Small intestine (tissue), 7 donors: Measurements from ENCODE around the gene MRPL55. TPM values are rescaled to one million over a fixed set of nuclear protein-coding genes. Genes with fewer than 3 reads are reported as not detected.

ENCODE experiments used
- DNase-seq, 2 donors: peaks; one replicate each; pipeline versions ENCODE4 v3.0.0 to v3.0.0-alpha.2; 2013
- FAIRE-seq: peaks from 2 replicates; lab custom pipeline; 2012; peaks lifted over from hg19 to GRCh38; lab: Jason Lieb, UNC
- H3K27ac ChIP-seq, 3 donors: one replicate each; pipeline ENCODE4 v1.5.1; 2013; ENCODE audit warnings: low read length in 2 of 3, mild to moderate bottlenecking in 2 of 3, control low read depth in 1 of 3, inconsistent platforms in 1 of 3, low read depth in 1 of 3, moderate library complexity in 1 of 3
- H3K27me3 ChIP-seq, 3 donors: one replicate each; pipeline ENCODE4 v1.6.1; 2013; ENCODE audit warnings: low read length in 3 of 3, inconsistent platforms in 1 of 3; ENCODE audit not compliant: control insufficient read depth in 3 of 3, insufficient read depth in 3 of 3
- H3K36me3 ChIP-seq, 3 donors: one replicate each; pipeline ENCODE4 v1.6.1; 2013; ENCODE audit warnings: low read length in 3 of 3, inconsistent platforms in 1 of 3, low read depth in 1 of 3, mild to moderate bottlenecking in 1 of 3, moderate library complexity in 1 of 3; ENCODE audit not compliant: control insufficient read depth in 3 of 3, insufficient read depth in 2 of 3
- H3K4me1 ChIP-seq, 3 donors: one replicate each; pipeline ENCODE4 v1.6.1; 2013; ENCODE audit warnings: low read length in 2 of 3, inconsistent platforms in 1 of 3, low read depth in 1 of 3, mild to moderate bottlenecking in 1 of 3, moderate library complexity in 1 of 3; ENCODE audit not compliant: control insufficient read depth in 3 of 3, insufficient read depth in 2 of 3
- H3K4me3 ChIP-seq, 3 donors: one replicate each; pipeline ENCODE4 v1.5.1; 2013; ENCODE audit warnings: low read length in 3 of 3, control low read depth in 1 of 3, inconsistent platforms in 1 of 3, low read depth in 1 of 3, mild to moderate bottlenecking in 1 of 3, moderate library complexity in 1 of 3
- H3K9me3 ChIP-seq, 2 donors: one replicate each; pipeline ENCODE4 v1.6.1; 2013; ENCODE audit warnings: low read depth in 1 of 2, low read length in 1 of 2; ENCODE audit not compliant: control insufficient read depth in 2 of 2, insufficient read depth in 1 of 2
- WGBS, 3 donors: extraction: QIAGEN DNeasy Blood & Tissue Kit; methylation state at CpG; one replicate each; pipeline ENCODE4 v1.1.7; 2013; 5-methylcytosine and 5-hydroxymethylcytosine counted together
- polyA plus RNA-seq, 4 donors: library from polyadenylated mRNA; stranded (reverse) in 3 of 4; unstranded in 1 of 4; fragments of 200-250 nt in 3 of 4; fragments of 120-200 nt in 1 of 4; gene quantifications; one replicate each; pipeline versions ENCODE4 v1.2.1 to v1.2.3, GENCODE V29; 2013
- donor health status: healthy with polysubstance abuse.
- donor health status: control.
- donor health status: control.
- donor health status: Bipolar disorder and iron deficiency.
- donor health status: healthy.

MRPL55 gene
- polyA plus RNA-seq, 4 donors, result 56.8 to 148 (median 96.5) TPM

GRCh38 chr1:228091084-228091483 is 18.0 kb downstream of the MRPL55 start:
- H3K27me3 ChIP-seq, result no peaks in the 10 kb centered on the region
- H3K36me3 ChIP-seq, result peaks cover 4 to 72% (median 5%) of the 10 kb centered on the region in 3 donors
- no peak overlapping the region for H3K27ac ChIP-seq
- DNase-seq (no peak), FAIRE-seq (no peak)
- H3K4me1 ChIP-seq, result peaks cover 16 to 42% (median 26%) of the 10 kb centered on the region in 3 donors
- no peak overlapping the region for H3K4me3 ChIP-seq
- H3K9me3 ChIP-seq, result peaks cover 3 to 26% of the 10 kb centered on the region in 2 donors
- WGBS, 3 donors, result 47 to 55% (median 48%) methylated on average over 4 of the region's 4 CpGs

- DNase-seq (no peak), FAIRE-seq (no peak)
- H3K9me3 ChIP-seq, result peaks cover 3 to 22% of the 10 kb centered on the region in 2 donors
- H3K36me3 ChIP-seq, result peaks cover 4 to 70% (median 5%) of the 10 kb centered on the region in 3 donors
- 19 to 30% (median 19%) methylated on average over 2 of the region's 2 CpGs for WGBS, 3 donors
- H3K27me3 ChIP-seq, result no peaks in the 10 kb centered on the region
- H3K4me3 ChIP-seq, result no peak overlapping the region
- no peak overlapping the region for H3K27ac ChIP-seq
- H3K4me1 ChIP-seq, result peaks cover 18 to 46% (median 30%) of the 10 kb centered on the region in 3 donors
These were observed 18.5 kb downstream of the MRPL55 start for GRCh38 chr1:228090613-228091081.

- H3K4me3 ChIP-seq, result no peak overlapping the region
- peak overlapping the region in 1 of 3 donors; percentile 14 for H3K27ac ChIP-seq
- peaks cover 4 to 66% (median 5%) of the 10 kb centered on the region in 3 donors for H3K36me3 ChIP-seq
- no peak for FAIRE-seq
- H3K27me3 ChIP-seq, result no peaks in the 10 kb centered on the region
- DNase-seq, result no peak
- H3K9me3 ChIP-seq, result peaks cover 3 to 16% of the 10 kb centered on the region in 2 donors
- WGBS, 3 donors, result 60 to 65% (median 63%) methylated on average over 12 of the region's 12 CpGs
- peaks cover 19 to 55% (median 39%) of the 10 kb centered on the region in 3 donors for H3K4me1 ChIP-seq
These were observed 19.3 kb downstream of the MRPL55 start for GRCh38 chr1:228089519-228090380.

- H3K4me3 ChIP-seq, result no peak overlapping the region
- H3K36me3 ChIP-seq, result peaks cover 2 to 61% (median 5%) of the 10 kb centered on the region in 3 donors
- H3K27me3 ChIP-seq, result no peaks in the 10 kb centered on the region
- 66 to 70% (median 67%) methylated on average over 21 of the region's 21 CpGs for WGBS, 3 donors
- H3K4me1 ChIP-seq, result peaks cover 20 to 62% (median 45%) of the 10 kb centered on the region in 3 donors
- no peak for FAIRE-seq
- H3K9me3 ChIP-seq, result peaks cover 0 to 6% of the 10 kb centered on the region in 2 donors
- no peak for DNase-seq
- H3K27ac ChIP-seq, result peak overlapping the region in 1 of 3 donors; percentile 35
These were observed 20.3 kb downstream of the MRPL55 start for GRCh38 chr1:228088586-228089498.

GRCh38 chr1:228087771-228088251 is 21.3 kb downstream of the MRPL55 start:
- Histone ChIP-seq H3K36me3 (peaks cover 0 to 59% (median 2%) of the 10 kb centered on the region in 3 donors), H3K27me3 (no peaks in the 10 kb centered on the region), H3K9me3 (no peaks in the 10 kb centered on the region), H3K4me3 (no peak overlapping the region), H3K4me1 (peaks cover 20 to 61% (median 45%) of the 10 kb centered on the region in 3 donors), H3K27ac (peak overlapping the region in 1 of 3 donors; percentile 70)
- 47 to 53% (median 47%) methylated on average over 7 of the region's 7 CpGs for WGBS, 3 donors
- FAIRE-seq (no peak), DNase-seq (no peak)

GRCh38 chr1:228085287-228085951 is 23.7 kb downstream of the MRPL55 start:
- H3K4me1 ChIP-seq, result peaks cover 20 to 66% (median 41%) of the 10 kb centered on the region in 3 donors
- peak overlapping the region in 2 of 3 donors; percentile 69 to 92 for H3K4me3 ChIP-seq
- H3K27me3 ChIP-seq, result no peaks in the 10 kb centered on the region
- no peaks in the 10 kb centered on the region for H3K9me3 ChIP-seq
- 11 to 32% (median 21%) methylated on average over 6 of the region's 6 CpGs for WGBS, 3 donors
- H3K36me3 ChIP-seq, result peaks cover 0 to 43% (median 2%) of the 10 kb centered on the region in 3 donors
- DNase-seq (peak; percentile 72 to 91), FAIRE-seq (no peak)
- H3K27ac ChIP-seq, result peak overlapping the region; percentile 50 to 100 (median 97)

- 15 to 38% (median 29%) methylated on average over 5 of the region's 5 CpGs for WGBS, 3 donors
- Histone ChIP-seq H3K27ac (peak overlapping the region; percentile 50 to 100 (median 97)), H3K4me1 (peaks cover 18 to 59% (median 36%) of the 10 kb centered on the region in 3 donors), H3K27me3 (no peaks in the 10 kb centered on the region), H3K36me3 (peaks cover 0 to 37% (median 2%) of the 10 kb centered on the region in 3 donors), H3K4me3 (peak overlapping the region in 2 of 3 donors; percentile 69 to 92), H3K9me3 (no peaks in the 10 kb centered on the region)
- DNase-seq, result no peak
- no peak for FAIRE-seq
These were observed 24.3 kb downstream of the MRPL55 start for GRCh38 chr1:228084797-228085196.
